PC-3 (cell line): Measurements from ENCODE around the gene SLC18A2. TPM values are rescaled to one million over a fixed set of nuclear protein-coding genes. Genes with fewer than 3 reads are reported as not detected.

Experiments used
- ATAC-seq: fragments of 200-7000 bp; cut with Tn5 transposase; 2 replicates; pipeline ENCODE4 v1.9.1; 2020; ENCODE audit warnings: mild to moderate bottlenecking, moderate library complexity
- BruUV-seq: library from RNA; stranded (reverse); fragments of 400-500 nt; replicated peaks from 2 replicates; lab custom pipeline; 2021; lab: Mats Ljungman, UMichigan
- CTCF ChIA-PET: fragments of 300-600 bp; sonication (Branson Sonifier 250); formaldehyde crosslinking; loops from one replicate; lab custom pipeline; 2022; ENCODE audit warnings: antibody characterized with exemption; lab: Charles Lee
- POLR2A ChIA-PET: fragments of 300-600 bp; sonication (Branson Sonifier 250); formaldehyde crosslinking; loops from one replicate; lab custom pipeline; 2022; ENCODE audit warnings: antibody characterized with exemption; ENCODE audit not compliant: unreplicated experiment; lab: Charles Lee
- DNase-seq: peaks from one replicate; pipeline ENCODE4 v3.0.0-alpha.2; 2015
- H2AFZ ChIP-seq: fragments of 300-600 bp; sonication (generic); 2 replicates; pipeline ENCODE4 v1.6.0; 2016; ENCODE audit warnings: antibody characterized with exemption, low read length
- H3F3A ChIP-seq: fragments of 300-600 bp; sonication (generic); one replicate; pipeline ENCODE4 v1.6.0; 2017; ENCODE audit warnings: antibody characterized with exemption, low read length, control low read depth, mild to moderate bottlenecking; ENCODE audit not compliant: unreplicated experiment
- H3K27ac ChIP-seq: fragments of 300-600 bp; sonication (generic); 2 replicates; pipeline ENCODE4 v1.5.1; 2016; ENCODE audit warnings: mild to moderate bottlenecking, low read length
- H3K27me3 ChIP-seq: fragments of 300-600 bp; sonication (generic); 2 replicates; pipeline ENCODE4 v1.6.1; 2016; ENCODE audit warnings: low read length, mixed read lengths
- H3K36me3 ChIP-seq: fragments of 300-600 bp; sonication (generic); 2 replicates; pipeline ENCODE4 v1.6.1; 2016; ENCODE audit warnings: low read depth, mixed run types, low read length, mixed read lengths
- H3K4me1 ChIP-seq: fragments of 300-600 bp; sonication (generic); 2 replicates; pipeline ENCODE4 v1.5.1; 2016; ENCODE audit warnings: low read length; ENCODE audit not compliant: insufficient read depth
- H3K4me2 ChIP-seq: fragments of 300-600 bp; sonication (generic); 2 replicates; pipeline ENCODE4 v1.6.0; 2016; ENCODE audit warnings: low read length
- H3K4me3 ChIP-seq: fragments of 300-600 bp; sonication (generic); 2 replicates; pipeline ENCODE4 v1.5.1; 2016; ENCODE audit warnings: mild to moderate bottlenecking, low read length, mixed read lengths
- H3K79me2 ChIP-seq: fragments of 300-600 bp; sonication (generic); 2 replicates; pipeline ENCODE4 v1.6.1; 2017; ENCODE audit warnings: low read length, mixed read lengths
- H3K9ac ChIP-seq: fragments of 300-600 bp; sonication (generic); 2 replicates; pipeline ENCODE4 v1.6.0; 2016; ENCODE audit warnings: mild to moderate bottlenecking, low read length
- H3K9me2 ChIP-seq: fragments of 300-600 bp; sonication (generic); replicated peaks from 2 replicates; pipeline ENCODE4 v1.6.1; 2016; ENCODE audit warnings: mixed run types, low read length, mixed read lengths
- H3K9me3 ChIP-seq: fragments of 300-600 bp; sonication (generic); 2 replicates; pipeline ENCODE4 v1.6.1; 2016; ENCODE audit warnings: low read length, mixed read lengths
- H4K20me1 ChIP-seq: fragments of 300-600 bp; sonication (generic); 2 replicates; pipeline ENCODE4 v1.6.1; 2016; ENCODE audit warnings: low read length, mixed read lengths
- EZH2 ChIP-seq: fragments of 300-600 bp; sonication (generic); IDR thresholded peaks from one replicate; pipeline ENCODE4 v1.6.1; 2017; ENCODE audit warnings: antibody characterized with exemption, mild to moderate bottlenecking, low read length; ENCODE audit not compliant: unreplicated experiment
- EZH2phosphoT487 ChIP-seq: fragments of 300-600 bp; sonication (generic); IDR thresholded peaks from 2 replicates; pipeline ENCODE4 v1.6.1; 2018; ENCODE audit warnings: mild to moderate bottlenecking, antibody characterized with exemption, low read length, borderline replicate concordance
- intact Hi-C: fragments of 100-400 bp; cut with micrococcal nuclease; formaldehyde crosslinking; loops from 2 replicates; pipeline ENCODE4 v1.9.0; 2023
- total RNA-seq: library from RNA; depleted of rRNA; stranded (reverse); fragments of >200 nt; gene quantifications from 2 replicates; pipeline ENCODE4 v1.2.3, GENCODE V29; 2014
- TF ChIP-seq, protein P1 (sequence below): fragments of 300-600 bp; sonication (generic); conservative IDR thresholded peaks from 2 replicates; pipeline ENCODE4 v1.5.1; 2017; ENCODE audit warnings: antibody characterized with exemption, low read depth, mild to moderate bottlenecking, low read length

Gene SLC18A2
- total RNA-seq, 1 experiment from 2014 or later: not detected

DNA sequence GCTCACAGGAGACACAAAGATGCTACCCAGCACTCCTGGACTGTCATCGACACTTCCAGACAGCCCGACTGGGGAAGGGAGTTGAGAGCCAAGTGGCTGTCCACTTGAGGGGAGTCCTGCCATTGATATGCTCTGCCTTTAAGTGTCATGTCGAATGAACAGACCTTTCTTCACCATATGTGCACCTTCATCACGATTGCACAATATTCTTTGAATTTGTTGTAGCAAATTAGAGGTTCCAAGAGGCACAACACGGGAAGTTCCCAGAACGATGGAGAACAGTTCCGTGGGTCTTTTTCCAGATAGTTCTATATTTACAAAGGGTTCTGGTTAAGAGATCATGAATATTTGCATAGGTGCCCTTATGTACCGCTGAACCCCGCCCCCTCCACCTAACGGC, 16.0 kb downstream of the SLC18A2 start:
- Histone ChIP-seq H3F3A (no peaks in the 10 kb centered on the region), H3K27me3 (peaks cover 32% of the 10 kb centered on the region), H3K4me2 (no peak overlapping the region), H3K79me2 (no peaks in the 10 kb centered on the region), H3K9me2 (no peaks in the 10 kb centered on the region), H3K4me1 (no peaks in the 10 kb centered on the region), H4K20me1 (no peaks in the 10 kb centered on the region), H3K9ac (no peak overlapping the region), H3K36me3 (no peaks in the 10 kb centered on the region), H3K27ac (no peak overlapping the region), H2AFZ (no peak overlapping the region), H3K4me3 (no peak overlapping the region), H3K9me3 (no peaks in the 10 kb centered on the region)
- CTCF ChIA-PET: no interaction called here
- intact Hi-C loops: no loop called here
- POLR2A ChIA-PET: no interaction called here
- TF ChIP-seq EZH2phosphoT487: no peak
- TF ChIP-seq, protein P1, sequence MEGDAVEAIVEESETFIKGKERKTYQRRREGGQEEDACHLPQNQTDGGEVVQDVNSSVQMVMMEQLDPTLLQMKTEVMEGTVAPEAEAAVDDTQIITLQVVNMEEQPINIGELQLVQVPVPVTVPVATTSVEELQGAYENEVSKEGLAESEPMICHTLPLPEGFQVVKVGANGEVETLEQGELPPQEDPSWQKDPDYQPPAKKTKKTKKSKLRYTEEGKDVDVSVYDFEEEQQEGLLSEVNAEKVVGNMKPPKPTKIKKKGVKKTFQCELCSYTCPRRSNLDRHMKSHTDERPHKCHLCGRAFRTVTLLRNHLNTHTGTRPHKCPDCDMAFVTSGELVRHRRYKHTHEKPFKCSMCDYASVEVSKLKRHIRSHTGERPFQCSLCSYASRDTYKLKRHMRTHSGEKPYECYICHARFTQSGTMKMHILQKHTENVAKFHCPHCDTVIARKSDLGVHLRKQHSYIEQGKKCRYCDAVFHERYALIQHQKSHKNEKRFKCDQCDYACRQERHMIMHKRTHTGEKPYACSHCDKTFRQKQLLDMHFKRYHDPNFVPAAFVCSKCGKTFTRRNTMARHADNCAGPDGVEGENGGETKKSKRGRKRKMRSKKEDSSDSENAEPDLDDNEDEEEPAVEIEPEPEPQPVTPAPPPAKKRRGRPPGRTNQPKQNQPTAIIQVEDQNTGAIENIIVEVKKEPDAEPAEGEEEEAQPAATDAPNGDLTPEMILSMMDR: no peak
- no peak for TF ChIP-seq EZH2
- no TSS peak for BruUV-seq
- no peak for DNase-seq
- ATAC-seq: no peak

DNA sequence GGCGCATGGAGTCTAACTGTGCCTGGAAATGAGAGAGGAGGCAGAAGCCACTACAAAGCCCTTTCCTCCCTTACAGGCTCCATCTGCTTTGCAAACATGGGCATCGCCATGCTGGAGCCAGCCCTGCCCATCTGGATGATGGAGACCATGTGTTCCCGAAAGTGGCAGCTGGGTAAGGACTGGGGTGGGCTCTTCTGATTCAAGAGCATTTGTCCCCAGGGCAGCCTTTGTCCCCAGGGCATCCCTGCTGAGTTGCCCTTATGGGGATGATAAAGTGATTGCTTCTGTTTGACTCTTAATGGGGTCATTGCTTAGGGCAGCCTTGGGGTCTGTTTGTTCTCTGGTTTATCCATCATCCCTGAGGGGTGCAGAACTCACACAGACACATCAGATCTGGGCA, 16.8 kb downstream of the SLC18A2 start:
- H3K36me3 ChIP-seq: no peaks in the 10 kb centered on the region
- H3F3A ChIP-seq: no peaks in the 10 kb centered on the region
- ChIA-PET POLR2A (no interaction called here), CTCF (no interaction called here)
- no peak for DNase-seq
- H3K9me3 ChIP-seq: no peaks in the 10 kb centered on the region
- BruUV-seq: no TSS peak
- H3K9ac ChIP-seq: no peak overlapping the region
- no peaks in the 10 kb centered on the region for H4K20me1 ChIP-seq
- no peak overlapping the region for H3K27ac ChIP-seq
- no peaks in the 10 kb centered on the region for H3K9me2 ChIP-seq
- intact Hi-C loops: no loop called here
- no peak overlapping the region for H2AFZ ChIP-seq
- no peak for ATAC-seq
- H3K4me2 ChIP-seq: no peak overlapping the region
- H3K79me2 ChIP-seq: no peaks in the 10 kb centered on the region
- no peak overlapping the region for H3K4me3 ChIP-seq
- peaks cover 32% of the 10 kb centered on the region for H3K27me3 ChIP-seq
- TF ChIP-seq EZH2phosphoT487 (no peak), EZH2 (no peak)
- TF ChIP-seq, protein P1: no peak
- no peaks in the 10 kb centered on the region for H3K4me1 ChIP-seq

DNA sequence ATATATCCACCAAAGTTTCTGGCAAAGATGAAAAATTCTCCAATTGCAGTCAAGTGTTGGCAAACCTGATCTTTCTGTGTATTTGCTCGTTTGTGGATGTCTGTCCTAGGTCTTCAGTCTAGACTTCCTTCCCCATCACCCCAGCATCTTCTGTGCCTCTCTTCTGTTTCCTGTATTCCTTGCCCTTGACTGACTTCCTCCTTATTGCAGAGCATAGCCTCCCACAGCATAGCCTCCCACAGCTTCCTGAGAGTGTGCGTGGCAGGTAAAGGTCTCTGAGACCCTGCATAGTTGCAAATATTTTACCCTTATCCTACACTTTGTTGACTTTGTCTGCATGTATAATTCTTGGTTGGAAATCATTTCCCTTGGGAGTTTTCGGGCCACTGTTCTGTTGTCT, 18.4 kb downstream of the SLC18A2 start:
- Histone ChIP-seq H3K9me2 (no peaks in the 10 kb centered on the region), H4K20me1 (no peaks in the 10 kb centered on the region), H3K36me3 (no peaks in the 10 kb centered on the region), H3K9me3 (no peaks in the 10 kb centered on the region), H3K9ac (no peak overlapping the region), H3K4me3 (no peak overlapping the region), H3K4me1 (no peaks in the 10 kb centered on the region), H3F3A (no peaks in the 10 kb centered on the region), H3K27me3 (peaks cover 32% of the 10 kb centered on the region), H2AFZ (no peak overlapping the region), H3K79me2 (no peaks in the 10 kb centered on the region), H3K4me2 (no peak overlapping the region), H3K27ac (no peak overlapping the region)
- POLR2A ChIA-PET: no interaction called here
- no TSS peak for BruUV-seq
- DNase-seq (no peak), ATAC-seq (no peak)
- intact Hi-C loops: no loop called here
- TF ChIP-seq EZH2 (no peak), EZH2phosphoT487 (no peak)
- TF ChIP-seq, protein P1: no peak
- CTCF ChIA-PET: no interaction called here
